Measurements from ENCODE around the gene KIAA0319L.

Gene KIAA0319L

DNA sequence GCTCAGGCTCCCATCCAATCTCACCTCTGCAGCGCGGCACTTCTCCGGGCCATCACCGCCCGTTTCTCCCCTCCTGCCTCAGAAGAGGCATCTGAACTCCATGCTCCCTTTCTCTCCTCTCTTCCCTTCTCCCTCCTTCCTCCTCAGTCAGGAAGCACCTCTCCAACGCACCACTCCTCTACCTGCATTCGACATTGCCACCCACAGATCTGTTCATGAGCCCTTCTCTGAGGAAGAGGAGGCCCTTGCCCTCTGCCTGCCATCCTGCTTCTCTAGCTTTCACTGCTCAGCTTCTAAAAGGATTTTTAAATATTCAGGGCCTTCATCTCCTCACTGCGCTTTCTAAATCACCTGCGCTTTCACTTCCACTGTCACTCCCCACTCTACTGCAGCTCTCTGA is 120.0 kb downstream of the KIAA0319L start:
- no peak overlapping the region for H2AK5ac ChIP-seq (ENCODE audit: low read length)
- WGBS (ENCODE audit: extremely low coverage, insufficient coverage, insufficient read length): no CpG with 5 or more reads among the region's 9 CpGs
- no peak overlapping the region for H3K4me2 ChIP-seq (ENCODE audit: low read length)
- H4K12ac ChIP-seq (ENCODE audit: low read depth, low read length): no peak overlapping the region
- no peak overlapping the region for H3K18ac ChIP-seq (ENCODE audit: low read length)
- no peak overlapping the region for H2AFZ ChIP-seq (ENCODE audit: insufficient read depth, low read length, poor library complexity)
- no peak overlapping the region for H4K91ac ChIP-seq (ENCODE audit: low read depth, low read length)
- H3K27me3 ChIP-seq (ENCODE audit: insufficient read depth, low read length): no peaks in the 10 kb centered on the region
- no peaks in the 10 kb centered on the region for H3K79me2 ChIP-seq (ENCODE audit: control insufficient read depth, insufficient read depth, low read length, poor library complexity)
- no peak overlapping the region for H3K4ac ChIP-seq (ENCODE audit: low read depth, low read length)
- H3K4me1 ChIP-seq (ENCODE audit: control insufficient read depth in 1 of 2, insufficient read depth in 2 of 2, low read length in 2 of 2): peaks cover 11 to 15% of the 10 kb centered on the region in 2 experiments
- H3K23ac ChIP-seq (ENCODE audit: low read length): no peak overlapping the region
- no peak overlapping the region for H2BK5ac ChIP-seq (ENCODE audit: low read depth, low read length, poor library complexity)
- H3K79me1 ChIP-seq (ENCODE audit: low read length): peaks cover 3% of the 10 kb centered on the region
- no peak overlapping the region for H3K27ac ChIP-seq (ENCODE audit: low read depth, low read length)
- no peak overlapping the region for H4K8ac ChIP-seq (ENCODE audit: low read depth, low read length)
- peaks cover 1% of the 10 kb centered on the region for H3K9me3 ChIP-seq (ENCODE audit: insufficient read depth, low read depth, low read length)
- H2BK12ac ChIP-seq (ENCODE audit: low read length): no peak overlapping the region
- H3K9ac ChIP-seq (ENCODE audit: low read length): no peak overlapping the region
- H3K14ac ChIP-seq (ENCODE audit: low read length): no peak overlapping the region
- peaks cover 45 to 60% of the 10 kb centered on the region in 2 experiments for H3K36me3 ChIP-seq (ENCODE audit: control insufficient read depth in 1 of 2, insufficient read depth in 2 of 2, low read length in 2 of 2)
- DNase-seq: no peak
- no peak overlapping the region for H2BK120ac ChIP-seq (ENCODE audit: insufficient read depth, low read length, poor library complexity)
- no peak overlapping the region for H3K4me3 ChIP-seq (ENCODE audit: low read depth, low read length)

DNA sequence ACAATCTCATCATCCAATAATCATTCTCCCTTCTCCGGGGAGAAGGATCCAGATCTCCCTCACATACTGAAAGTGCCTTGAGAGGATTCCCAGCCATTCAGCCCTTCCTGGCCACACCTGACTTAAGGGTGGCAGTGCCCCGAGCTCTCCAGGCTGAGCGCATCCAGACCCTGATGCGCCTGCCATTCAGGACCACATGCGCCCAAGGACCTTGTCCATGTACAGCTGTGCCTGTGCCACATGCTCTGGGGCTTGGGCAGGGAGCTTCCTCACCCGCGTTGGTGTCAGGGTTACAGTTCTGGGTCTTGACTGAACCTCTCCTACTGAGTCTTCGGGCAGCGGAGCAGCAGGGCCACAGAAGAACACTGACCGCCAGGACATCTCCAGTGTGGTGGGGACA is 121.1 kb downstream of the KIAA0319L start:
- Histone ChIP-seq H3K27me3 (ENCODE audit: insufficient read depth, low read length) (no peaks in the 10 kb centered on the region), H4K91ac (ENCODE audit: low read depth, low read length) (no peak overlapping the region), H2BK12ac (ENCODE audit: low read length) (no peak overlapping the region), H3K79me2 (ENCODE audit: control insufficient read depth, insufficient read depth, low read length, poor library complexity) (no peaks in the 10 kb centered on the region), H3K4me1 (ENCODE audit: control insufficient read depth in 1 of 2, insufficient read depth in 2 of 2, low read length in 2 of 2) (peaks cover 11 to 15% of the 10 kb centered on the region in 2 experiments), H3K79me1 (ENCODE audit: low read length) (peaks cover 3% of the 10 kb centered on the region), H3K4me3 (ENCODE audit: low read depth, low read length) (no peak overlapping the region), H2BK120ac (ENCODE audit: insufficient read depth, low read length, poor library complexity) (no peak overlapping the region), H3K9ac (ENCODE audit: low read length) (no peak overlapping the region), H4K12ac (ENCODE audit: low read depth, low read length) (no peak overlapping the region), H4K8ac (ENCODE audit: low read depth, low read length) (no peak overlapping the region), H3K18ac (ENCODE audit: low read length) (no peak overlapping the region), H3K23ac (ENCODE audit: low read length) (no peak overlapping the region), H3K4me2 (ENCODE audit: low read length) (no peak overlapping the region), H2AK5ac (ENCODE audit: low read length) (no peak overlapping the region), H3K14ac (ENCODE audit: low read length) (no peak overlapping the region), H3K27ac (ENCODE audit: low read depth, low read length) (no peak overlapping the region), H2BK5ac (ENCODE audit: low read depth, low read length, poor library complexity) (no peak overlapping the region), H3K4ac (ENCODE audit: low read depth, low read length) (no peak overlapping the region), H2AFZ (ENCODE audit: insufficient read depth, low read length, poor library complexity) (no peak overlapping the region), H3K9me3 (ENCODE audit: insufficient read depth, low read depth, low read length) (peaks cover 1% of the 10 kb centered on the region), H3K36me3 (ENCODE audit: control insufficient read depth in 1 of 2, insufficient read depth in 2 of 2, low read length in 2 of 2) (peaks cover 42 to 59% of the 10 kb centered on the region in 2 experiments)
- no CpG with 5 or more reads among the region's 10 CpGs for WGBS (ENCODE audit: extremely low coverage, insufficient coverage, insufficient read length)
- DNase-seq: no peak

DNA sequence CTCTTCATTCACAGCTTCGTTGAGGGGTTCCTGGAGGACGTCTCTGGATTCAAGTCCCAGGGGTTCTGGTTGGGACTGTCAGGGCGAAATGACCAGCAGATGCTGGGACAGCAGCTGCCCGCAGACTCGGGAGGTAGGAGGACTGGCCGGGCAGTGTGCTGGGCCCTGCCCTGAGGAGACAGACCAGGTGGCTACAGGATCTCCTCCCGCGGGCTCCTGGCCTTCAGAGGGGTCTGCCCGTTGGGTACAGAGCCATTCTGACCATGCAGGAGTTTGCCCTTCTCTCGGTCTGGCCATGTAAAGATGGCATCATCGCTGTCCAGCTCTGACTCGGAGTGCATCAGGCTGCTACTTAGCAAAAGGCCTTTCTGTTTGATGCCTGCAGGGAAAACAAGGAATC is 122.5 kb downstream of the KIAA0319L start:
- Histone ChIP-seq H2BK12ac (ENCODE audit: low read length) (no peak overlapping the region), H2AFZ (ENCODE audit: insufficient read depth, low read length, poor library complexity) (no peak overlapping the region), H3K4me1 (ENCODE audit: control insufficient read depth in 1 of 2, insufficient read depth in 2 of 2, low read length in 2 of 2) (peaks cover 3 to 4% of the 10 kb centered on the region in 2 experiments), H3K23ac (ENCODE audit: low read length) (no peak overlapping the region), H4K8ac (ENCODE audit: low read depth, low read length) (no peak overlapping the region), H2AK5ac (ENCODE audit: low read length) (no peak overlapping the region), H3K18ac (ENCODE audit: low read length) (no peak overlapping the region), H4K91ac (ENCODE audit: low read depth, low read length) (no peak overlapping the region), H3K4me3 (ENCODE audit: low read depth, low read length) (no peak overlapping the region), H3K27me3 (ENCODE audit: insufficient read depth, low read length) (no peaks in the 10 kb centered on the region), H2BK5ac (ENCODE audit: low read depth, low read length, poor library complexity) (no peak overlapping the region), H3K79me1 (ENCODE audit: low read length) (no peaks in the 10 kb centered on the region), H3K4me2 (ENCODE audit: low read length) (no peak overlapping the region), H3K27ac (ENCODE audit: low read depth, low read length) (no peak overlapping the region), H2BK120ac (ENCODE audit: insufficient read depth, low read length, poor library complexity) (no peak overlapping the region), H3K14ac (ENCODE audit: low read length) (no peak overlapping the region), H4K12ac (ENCODE audit: low read depth, low read length) (no peak overlapping the region), H3K79me2 (ENCODE audit: control insufficient read depth, insufficient read depth, low read length, poor library complexity) (no peaks in the 10 kb centered on the region), H3K9ac (ENCODE audit: low read length) (no peak overlapping the region), H3K36me3 (ENCODE audit: control insufficient read depth in 1 of 2, insufficient read depth in 2 of 2, low read length in 2 of 2) (peaks cover 36 to 50% of the 10 kb centered on the region in 2 experiments), H3K9me3 (ENCODE audit: insufficient read depth, low read depth, low read length) (no peaks in the 10 kb centered on the region), H3K4ac (ENCODE audit: low read depth, low read length) (no peak overlapping the region)
- no peak for DNase-seq
- no CpG with 5 or more reads among the region's 12 CpGs for WGBS (ENCODE audit: extremely low coverage, insufficient coverage, insufficient read length)

DNA sequence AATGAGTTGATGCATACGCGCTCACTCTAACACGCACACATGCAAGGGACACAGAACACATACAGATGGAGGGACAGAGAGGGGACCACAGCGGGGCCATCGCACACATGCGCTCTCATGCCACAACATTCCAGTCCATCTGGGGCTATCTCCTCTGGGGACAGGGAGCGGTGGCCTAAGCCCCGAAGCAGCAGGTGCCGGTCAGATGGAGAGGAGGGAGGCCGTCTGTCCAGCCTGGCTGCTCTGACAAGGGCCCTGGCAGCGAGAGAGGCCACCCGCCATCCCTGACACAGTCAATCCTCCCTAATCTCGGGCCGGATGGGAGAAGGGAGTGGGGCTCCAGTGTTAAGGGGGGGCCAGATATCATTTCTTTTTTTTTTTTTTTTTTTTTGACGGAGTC is 123.5 kb downstream of the KIAA0319L start:
- Histone ChIP-seq H3K4me3 (ENCODE audit: low read depth, low read length) (no peak overlapping the region), H2AK5ac (ENCODE audit: low read length) (no peak overlapping the region), H2BK12ac (ENCODE audit: low read length) (no peak overlapping the region), H3K27me3 (ENCODE audit: insufficient read depth, low read length) (no peaks in the 10 kb centered on the region), H3K9ac (ENCODE audit: low read length) (no peak overlapping the region), H3K27ac (ENCODE audit: low read depth, low read length) (no peak overlapping the region), H4K12ac (ENCODE audit: low read depth, low read length) (no peak overlapping the region), H3K9me3 (ENCODE audit: insufficient read depth, low read depth, low read length) (no peaks in the 10 kb centered on the region), H3K79me1 (ENCODE audit: low read length) (no peaks in the 10 kb centered on the region), H3K14ac (ENCODE audit: low read length) (no peak overlapping the region), H4K8ac (ENCODE audit: low read depth, low read length) (no peak overlapping the region), H3K79me2 (ENCODE audit: control insufficient read depth, insufficient read depth, low read length, poor library complexity) (no peaks in the 10 kb centered on the region), H3K4me2 (ENCODE audit: low read length) (no peak overlapping the region), H3K4ac (ENCODE audit: low read depth, low read length) (no peak overlapping the region), H3K18ac (ENCODE audit: low read length) (no peak overlapping the region), H4K91ac (ENCODE audit: low read depth, low read length) (no peak overlapping the region), H2BK5ac (ENCODE audit: low read depth, low read length, poor library complexity) (no peak overlapping the region), H2BK120ac (ENCODE audit: insufficient read depth, low read length, poor library complexity) (no peak overlapping the region), H3K36me3 (ENCODE audit: control insufficient read depth in 1 of 2, insufficient read depth in 2 of 2, low read length in 2 of 2) (peaks cover 39 to 50% of the 10 kb centered on the region in 2 experiments), H3K23ac (ENCODE audit: low read length) (no peak overlapping the region), H2AFZ (ENCODE audit: insufficient read depth, low read length, poor library complexity) (no peak overlapping the region), H3K4me1 (ENCODE audit: control insufficient read depth in 1 of 2, insufficient read depth in 2 of 2, low read length in 2 of 2) (no peaks in the 10 kb centered on the region)
- WGBS (ENCODE audit: extremely low coverage, insufficient coverage, insufficient read length): no CpG with 5 or more reads among the region's 15 CpGs
- DNase-seq: no peak

All from trophoblast cell (in vitro differentiated cells and primary cell).